Fibroblast of peridontal ligament (primary cell): ENCODE measurements around the gene CAPN12.
"Not testable (repeated sequence)": the region's sequence is repeated elsewhere in the genome, so short reads cannot be mapped to it uniquely, and the experiment has no call there.

Experiments
- DNase-seq: peaks from one replicate; pipeline ENCODE4 v3.0.0-alpha.2; 2010; ENCODE audit errors: extremely low read depth

The CAPN12 gene

GRCh38 chr19:38744298-38744681 lies at the start of gene CAPN12:
TSS of gene CAPN12 (minus strand) at chr19:38744474. CDS start at chr19:38744165, 309 bp downstream.
- no peak for DNase-seq

GRCh38 chr19:38793671-38794070 lies 49.4 kb upstream of the CAPN12 start:
- no peak for DNase-seq

- peak; percentile 25 for DNase-seq
These were observed 48.9 kb upstream of the CAPN12 start for GRCh38 chr19:38793177-38793576.

GRCh38 chr19:38792250-38793111 lies 48.2 kb upstream of the CAPN12 start:
- DNase-seq, result no peak

GRCh38 chr19:38791451-38792064 lies 47.3 kb upstream of the CAPN12 start:
- DNase-seq, result not testable (repeated sequence)

- not testable (repeated sequence) for DNase-seq
These were observed 46.5 kb upstream of the CAPN12 start for GRCh38 chr19:38790507-38791403.

GRCh38 chr19:38788478-38789243 lies 44.4 kb upstream of the CAPN12 start, which contains the start of gene LGALS7B:
TSS of gene LGALS7B (plus strand) at chr19:38789200. CDS start at chr19:38789227, 27 bp downstream.
- no peak for DNase-seq

GRCh38 chr19:38786572-38787265 lies 42.4 kb upstream of the CAPN12 start:
- DNase-seq, result no peak

GRCh38 chr19:38786061-38786460 lies 41.8 kb upstream of the CAPN12 start:
- not testable (repeated sequence) for DNase-seq

- DNase-seq, result no peak
These were observed 41.0 kb upstream of the CAPN12 start for GRCh38 chr19:38785187-38785699.

- DNase-seq, result no peak
These were observed 40.0 kb upstream of the CAPN12 start for GRCh38 chr19:38784224-38784623.

- not testable (repeated sequence) for DNase-seq
These were observed 37.9 kb upstream of the CAPN12 start for GRCh38 chr19:38782212-38782611.

- no peak for DNase-seq
These were observed 36.8 kb upstream of the CAPN12 start for GRCh38 chr19:38781058-38781457.

GRCh38 chr19:38780443-38780842 lies 36.2 kb upstream of the CAPN12 start:
- no peak for DNase-seq

- no peak for DNase-seq
These were observed 34.5 kb upstream of the CAPN12 start for GRCh38 chr19:38778733-38779132.

GRCh38 chr19:38774181-38774950 lies 30.1 kb upstream of the CAPN12 start:
- DNase-seq, result no peak

GRCh38 chr19:38773469-38774177 lies 29.3 kb upstream of the CAPN12 start, which contains the start of gene LGALS7:
TSS of gene LGALS7 (minus strand) at chr19:38773517. CDS start at chr19:38773492, 25 bp downstream.
- DNase-seq, result no peak

GRCh38 chr19:38771569-38771968 lies 27.3 kb upstream of the CAPN12 start:
- not testable (repeated sequence) for DNase-seq

- not testable (repeated sequence) for DNase-seq
These were observed 26.6 kb upstream of the CAPN12 start for GRCh38 chr19:38770949-38771275.
